Activated naive CD4-positive, alpha-beta T cell treated with anti-CD3 and anti-CD28 coated beads for 36 hours (primary cell): ENCODE measurements around the gene EMC6. TPM values are rescaled to one million over a fixed set of nuclear protein-coding genes. Genes with fewer than 3 reads are reported as not detected.

ENCODE experiments used
- CTCF ChIA-PET: fragments of 350-600 bp; sonication (Branson Sonifier 250); formaldehyde crosslinking; loops from one replicate; lab custom pipeline; 2021; ENCODE audit warnings: antibody characterized with exemption; lab: Charles Lee
- DNase-seq: peaks from one replicate; pipeline ENCODE4 v3.0.0-alpha.2; 2020
- H3K27ac Mint-ChIP-seq: one replicate; pipeline ENCODE4 v1.8.0; 2021; ENCODE audit warnings: mild to moderate bottlenecking, mixed read lengths
- H3K27me3 Mint-ChIP-seq: one replicate; pipeline ENCODE4 v1.8.0; 2021; ENCODE audit warnings: low read depth, mixed read lengths
- H3K36me3 Mint-ChIP-seq: one replicate; pipeline ENCODE4 v1.8.0; 2021; ENCODE audit warnings: low read depth, mixed read lengths
- H3K4me1 Mint-ChIP-seq: one replicate; pipeline ENCODE4 v1.8.0; 2021; ENCODE audit warnings: low read depth, mixed read lengths
- H3K4me3 Mint-ChIP-seq: one replicate; pipeline ENCODE4 v1.8.0; 2021; ENCODE audit warnings: mild to moderate bottlenecking, moderate library complexity, mixed read lengths
- H3K9me3 Mint-ChIP-seq: one replicate; pipeline ENCODE4 v1.8.0; 2021; ENCODE audit warnings: mixed read lengths
- intact Hi-C: fragments of 100-400 bp; cut with micrococcal nuclease; formaldehyde crosslinking; loops from one replicate; pipeline ENCODE4 v1.15.1; 2023
- total RNA-seq, 2 experiments: library from RNA; stranded (reverse); gene quantifications; one replicate each; pipeline ENCODE4 v1.2.3, GENCODE V29; 2021

EMC6 gene
- total RNA-seq, 2 experiments from 2014 or later = 41.8 to 44.0 TPM

DNA sequence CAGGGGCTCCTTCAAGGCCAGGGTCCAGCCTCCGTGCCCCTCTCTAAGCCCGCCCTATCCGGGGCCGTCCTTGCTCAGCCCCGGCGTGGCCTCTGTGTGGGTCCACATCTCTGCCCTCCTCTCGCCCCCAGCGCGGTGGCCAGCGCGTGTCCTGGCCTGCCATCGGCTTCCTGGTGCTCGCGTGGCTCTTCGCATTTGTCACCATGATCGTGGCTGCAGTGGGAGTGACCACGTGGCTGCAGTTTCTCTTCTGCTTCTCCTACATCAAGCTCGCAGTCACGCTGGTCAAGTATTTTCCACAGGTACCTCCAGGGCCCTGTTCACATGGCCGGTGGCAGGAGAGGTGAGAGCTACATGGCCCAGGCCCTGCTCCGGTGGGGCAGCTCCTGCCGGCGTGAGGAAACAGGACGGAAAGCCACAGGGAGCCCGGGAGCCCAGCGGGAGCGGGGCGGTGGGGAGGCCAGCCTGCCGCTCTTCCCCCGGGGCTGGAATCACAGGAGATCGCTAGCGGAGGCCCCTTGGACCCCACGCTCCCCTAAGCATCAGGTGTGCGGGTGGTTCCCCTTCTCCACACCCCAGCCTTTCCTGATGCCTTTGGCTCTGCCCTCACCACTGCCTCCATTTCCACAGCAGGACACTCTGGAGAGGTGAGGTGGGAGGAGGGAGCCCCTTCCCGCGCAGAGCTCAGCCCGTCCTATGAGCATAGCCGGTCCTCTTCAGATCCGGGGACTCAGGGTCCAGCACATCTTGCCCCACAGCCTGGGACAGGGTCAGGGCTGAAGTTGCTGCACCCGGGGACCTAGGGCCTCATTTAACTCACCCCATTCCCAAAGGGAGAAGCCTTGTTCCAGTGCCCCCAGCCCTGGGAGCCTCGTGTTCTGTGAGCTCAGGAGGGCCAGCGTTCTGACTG lies 10.5 kb upstream of the EMC6 start:
- intact Hi-C loops = no loop called here

DNA sequence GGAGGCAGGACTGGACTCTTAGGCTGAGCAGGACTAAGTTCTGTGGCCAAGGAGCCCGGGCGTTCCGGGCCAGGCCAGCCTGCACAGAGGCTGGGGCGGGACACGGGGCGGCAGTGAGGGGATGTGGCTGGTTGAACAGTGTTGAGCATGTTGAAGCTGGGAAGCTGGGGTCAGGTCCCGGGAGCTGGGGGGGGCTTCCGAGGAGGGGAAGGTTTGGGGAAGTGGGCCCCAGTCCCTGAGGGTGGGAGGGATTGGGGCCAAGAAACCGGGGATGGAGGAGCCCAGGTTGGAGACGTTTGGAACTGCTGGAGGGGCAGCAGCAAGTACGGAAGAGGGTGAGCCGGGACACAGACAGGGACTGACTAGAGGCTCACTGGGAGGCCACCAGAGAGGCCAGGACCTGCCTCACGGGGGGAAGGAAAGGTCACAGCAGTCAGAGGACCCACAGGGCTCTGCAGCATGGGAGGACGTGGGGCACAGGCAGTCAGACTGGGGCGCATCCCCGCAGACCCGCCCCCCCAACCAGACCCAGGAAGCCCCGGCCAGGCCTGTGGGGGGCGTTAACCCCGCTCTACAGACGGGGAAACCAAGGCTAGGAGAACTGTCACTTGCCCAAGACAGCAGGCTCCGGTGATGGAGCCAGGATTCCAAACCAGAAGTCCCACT lies 9.7 kb upstream of the EMC6 start:
- Mint-ChIP-seq H3K4me1 (no peaks in the 10 kb centered on the region), H3K36me3 (no peaks in the 10 kb centered on the region), H3K27me3 (no peaks in the 10 kb centered on the region), H3K4me3 (no peak overlapping the region), H3K9me3 (no peaks in the 10 kb centered on the region), H3K27ac (no peak overlapping the region)
- CTCF ChIA-PET = interaction anchor here (1.2 kb wide), 1 partner anchor 10 kb away, joined by 4 read pairs; no protein-coding TSS in a partner anchor
- no peak for DNase-seq
- intact Hi-C loops = no loop called here

More for the DNA sequence above, 10.5 kb upstream of the EMC6 start:
- DNase-seq = no peak
- Mint-ChIP-seq H3K4me3 (no peak overlapping the region), H3K9me3 (no peaks in the 10 kb centered on the region), H3K27ac (no peak overlapping the region), H3K36me3 (no peaks in the 10 kb centered on the region), H3K4me1 (no peaks in the 10 kb centered on the region), H3K27me3 (no peaks in the 10 kb centered on the region)
- CTCF ChIA-PET = interaction anchor here (0.5 kb wide), 1 partner anchor 288 kb away, joined by 4 read pairs; no protein-coding TSS in a partner anchor

DNA sequence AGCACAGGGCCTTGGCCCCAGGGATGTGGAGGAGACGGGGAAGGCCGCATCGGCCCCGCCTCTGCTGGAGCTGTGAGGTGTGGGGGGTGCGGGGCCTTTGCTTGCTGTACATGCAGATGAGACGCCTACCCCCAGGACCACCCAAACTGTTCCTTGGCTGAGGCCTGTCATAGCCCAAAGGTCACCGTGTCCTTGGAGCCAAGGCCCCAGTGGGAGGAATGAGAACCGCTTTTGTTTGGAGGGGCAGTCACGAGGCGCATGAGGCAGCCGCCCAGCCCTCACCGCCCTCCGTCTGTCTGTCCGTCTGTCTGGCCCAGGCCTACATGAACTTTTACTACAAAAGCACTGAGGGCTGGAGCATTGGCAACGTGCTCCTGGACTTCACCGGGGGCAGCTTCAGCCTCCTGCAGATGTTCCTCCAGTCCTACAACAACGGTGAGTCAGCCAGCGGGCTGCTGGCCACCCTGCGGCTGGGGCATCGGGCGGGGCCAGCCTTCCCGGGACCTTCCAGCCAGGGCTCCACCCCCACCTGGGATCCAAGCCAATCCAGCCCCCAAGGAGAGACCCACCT lies 9.0 kb upstream of the EMC6 start:
- Mint-ChIP-seq H3K27ac (no peak overlapping the region), H3K9me3 (no peaks in the 10 kb centered on the region), H3K4me1 (no peaks in the 10 kb centered on the region), H3K36me3 (no peaks in the 10 kb centered on the region), H3K4me3 (no peak overlapping the region), H3K27me3 (no peaks in the 10 kb centered on the region)
- intact Hi-C loops = no loop called here
- CTCF ChIA-PET = interaction anchor here (1.2 kb wide), 1 partner anchor 10 kb away, joined by 4 read pairs; no protein-coding TSS in a partner anchor
- no peak for DNase-seq

DNA sequence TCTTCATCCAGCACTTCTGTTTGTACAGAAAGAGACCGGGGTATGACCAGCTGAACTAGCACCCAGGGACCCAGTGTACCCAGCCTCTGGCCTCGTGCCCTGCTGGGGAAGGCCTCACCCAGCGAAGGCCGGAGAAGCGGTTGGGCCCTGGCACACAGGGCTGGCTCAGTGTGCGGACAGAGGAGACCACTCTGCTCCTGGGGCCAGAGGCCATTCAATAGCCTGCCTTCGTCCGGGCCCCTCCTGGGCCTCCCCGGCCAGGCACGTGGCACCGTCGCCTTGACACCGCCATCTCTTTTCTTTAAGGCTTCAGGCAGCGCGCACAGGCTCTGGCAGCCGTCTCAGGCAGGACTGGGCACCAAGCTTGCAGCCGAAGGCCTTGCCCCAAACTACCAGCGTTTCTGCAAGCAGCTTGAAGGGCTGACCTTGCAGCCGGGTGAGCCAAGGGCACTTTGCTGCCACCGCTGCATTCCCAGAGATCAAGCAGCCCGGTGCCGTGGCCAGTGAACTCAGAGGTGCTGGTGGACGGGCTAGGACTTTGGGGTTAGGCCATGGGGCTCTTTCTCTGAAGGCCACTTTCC lies 8.2 kb upstream of the EMC6 start:
- intact Hi-C loops = no loop called here
- H3K27me3 Mint-ChIP-seq = no peaks in the 10 kb centered on the region
- no peak for DNase-seq
- H3K4me3 Mint-ChIP-seq = no peak overlapping the region
- no peak overlapping the region for H3K27ac Mint-ChIP-seq
- no peaks in the 10 kb centered on the region for H3K9me3 Mint-ChIP-seq
- no peaks in the 10 kb centered on the region for H3K4me1 Mint-ChIP-seq
- CTCF ChIA-PET = interaction anchor here (1.2 kb wide), 1 partner anchor 11 kb away, joined by 4 read pairs; no protein-coding TSS in a partner anchor
- no peaks in the 10 kb centered on the region for H3K36me3 Mint-ChIP-seq

DNA sequence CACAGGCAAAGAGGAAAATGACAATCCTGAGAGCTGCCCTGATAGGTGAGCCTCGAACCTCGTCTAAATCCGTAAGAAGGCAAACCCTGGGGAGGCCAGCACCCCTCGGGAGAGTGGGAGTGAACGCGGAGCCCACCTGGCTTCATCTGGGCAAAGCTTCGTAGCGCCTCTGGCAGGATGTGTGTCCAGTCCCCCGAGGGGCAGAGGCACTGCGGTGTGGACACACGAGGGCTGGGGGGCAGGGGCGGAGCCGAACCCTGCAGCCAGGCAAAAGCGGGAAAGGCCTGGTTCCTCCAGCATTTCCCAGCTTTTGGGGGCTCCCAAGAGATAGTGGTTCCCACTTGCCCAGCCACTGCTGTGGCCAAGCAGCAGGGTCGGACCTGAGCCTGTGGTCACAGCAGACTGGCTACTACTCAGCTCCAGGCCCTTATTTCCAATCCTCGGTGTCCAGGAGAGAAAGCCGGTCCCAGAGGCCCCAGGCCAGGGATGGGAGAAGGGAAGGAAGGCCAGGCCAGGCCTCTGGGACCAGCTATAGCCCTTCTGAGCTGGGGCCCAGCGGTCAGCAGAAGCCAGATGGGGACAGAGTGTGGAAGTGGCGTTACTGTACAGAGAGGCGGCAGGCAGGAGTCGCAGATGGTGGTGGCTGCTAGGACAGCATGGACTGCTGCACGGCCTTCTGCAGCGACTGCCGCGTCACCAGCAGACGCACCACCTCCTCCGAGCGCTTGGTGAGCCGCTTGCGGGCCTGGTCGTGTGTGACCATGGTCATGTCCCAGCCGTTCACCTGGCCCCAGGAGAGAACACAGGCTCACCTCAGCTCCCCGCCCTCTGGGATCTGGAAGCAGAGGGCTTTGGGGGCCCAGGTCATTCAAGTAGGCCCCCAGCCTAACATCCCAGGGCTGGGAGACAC lies 5.3 kb upstream of the EMC6 start:
- H3K9me3 Mint-ChIP-seq = no peaks in the 10 kb centered on the region
- H3K4me1 Mint-ChIP-seq = peaks cover 2% of the 10 kb centered on the region
- CTCF ChIA-PET = interaction anchor here (1.2 kb wide), 1 partner anchor 16 kb away, joined by 4 read pairs; no protein-coding TSS in a partner anchor
- no peak overlapping the region for H3K27ac Mint-ChIP-seq
- DNase-seq = no peak
- H3K27me3 Mint-ChIP-seq = no peaks in the 10 kb centered on the region
- no peak overlapping the region for H3K4me3 Mint-ChIP-seq
- H3K36me3 Mint-ChIP-seq = no peaks in the 10 kb centered on the region
- intact Hi-C loops = no loop called here

DNA sequence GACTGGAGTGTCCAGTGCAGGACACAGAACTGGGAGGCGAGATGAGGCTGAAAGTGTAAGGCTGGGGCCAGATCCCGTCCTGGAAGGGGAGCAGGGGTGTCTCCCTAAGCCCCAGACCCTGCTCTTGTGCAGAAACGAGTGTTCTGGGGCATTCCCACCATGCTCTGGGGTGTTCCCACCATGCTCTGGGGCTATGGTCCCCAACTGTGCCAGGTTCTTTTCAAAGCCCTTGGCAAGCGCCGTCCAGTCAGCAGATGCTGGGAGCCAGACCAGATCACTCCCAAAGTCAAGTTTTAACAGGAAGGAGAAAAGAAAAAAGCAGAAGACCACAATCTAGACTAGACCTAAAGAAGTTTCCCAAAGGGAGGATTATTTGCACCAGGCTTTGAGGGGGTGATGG lies 2.8 kb upstream of the EMC6 start:
- intact Hi-C loops = loop anchor here (5.0 kb wide), 1 partner anchor 1074 kb away; the partner anchor contains the start of gene PAFAH1B1
- peak overlapping the region; percentile 16 for H3K4me3 Mint-ChIP-seq
- DNase-seq = no peak
- H3K9me3 Mint-ChIP-seq = no peaks in the 10 kb centered on the region
- H3K4me1 Mint-ChIP-seq = peaks cover 13% of the 10 kb centered on the region
- H3K36me3 Mint-ChIP-seq = peaks cover 5% of the 10 kb centered on the region
- H3K27me3 Mint-ChIP-seq = no peaks in the 10 kb centered on the region
- no peak overlapping the region for H3K27ac Mint-ChIP-seq
- CTCF ChIA-PET = no interaction called here

DNA sequence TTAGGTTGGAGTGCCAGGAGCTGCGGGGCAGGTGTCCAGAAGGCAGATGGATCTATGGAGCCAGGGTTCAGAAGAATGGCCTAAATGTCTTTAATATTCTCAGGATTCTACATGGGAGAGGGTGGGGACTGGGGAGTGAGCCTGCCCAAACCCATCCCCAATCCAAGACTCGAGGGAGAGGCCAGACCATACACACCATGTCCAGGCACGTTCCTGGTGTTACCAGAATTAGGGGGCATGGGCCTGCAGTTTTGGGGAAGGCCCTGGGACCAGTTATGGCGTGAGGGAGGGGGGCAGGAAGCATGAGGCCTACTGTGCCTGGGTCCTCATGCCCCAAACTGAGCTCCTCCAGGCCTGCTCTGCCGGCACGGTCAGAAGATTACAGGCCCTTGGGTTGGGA lies 2.1 kb upstream of the EMC6 start:
- H3K9me3 Mint-ChIP-seq = no peaks in the 10 kb centered on the region
- DNase-seq = no peak
- peaks cover 14% of the 10 kb centered on the region for H3K4me1 Mint-ChIP-seq
- H3K36me3 Mint-ChIP-seq = peaks cover 5% of the 10 kb centered on the region
- intact Hi-C loops = loop anchor here (5.0 kb wide), 1 partner anchor 1074 kb away; the partner anchor contains the start of gene PAFAH1B1
- CTCF ChIA-PET = no interaction called here
- peak overlapping the region; percentile 16 for H3K4me3 Mint-ChIP-seq
- H3K27me3 Mint-ChIP-seq = no peaks in the 10 kb centered on the region
- H3K27ac Mint-ChIP-seq = no peak overlapping the region

DNA sequence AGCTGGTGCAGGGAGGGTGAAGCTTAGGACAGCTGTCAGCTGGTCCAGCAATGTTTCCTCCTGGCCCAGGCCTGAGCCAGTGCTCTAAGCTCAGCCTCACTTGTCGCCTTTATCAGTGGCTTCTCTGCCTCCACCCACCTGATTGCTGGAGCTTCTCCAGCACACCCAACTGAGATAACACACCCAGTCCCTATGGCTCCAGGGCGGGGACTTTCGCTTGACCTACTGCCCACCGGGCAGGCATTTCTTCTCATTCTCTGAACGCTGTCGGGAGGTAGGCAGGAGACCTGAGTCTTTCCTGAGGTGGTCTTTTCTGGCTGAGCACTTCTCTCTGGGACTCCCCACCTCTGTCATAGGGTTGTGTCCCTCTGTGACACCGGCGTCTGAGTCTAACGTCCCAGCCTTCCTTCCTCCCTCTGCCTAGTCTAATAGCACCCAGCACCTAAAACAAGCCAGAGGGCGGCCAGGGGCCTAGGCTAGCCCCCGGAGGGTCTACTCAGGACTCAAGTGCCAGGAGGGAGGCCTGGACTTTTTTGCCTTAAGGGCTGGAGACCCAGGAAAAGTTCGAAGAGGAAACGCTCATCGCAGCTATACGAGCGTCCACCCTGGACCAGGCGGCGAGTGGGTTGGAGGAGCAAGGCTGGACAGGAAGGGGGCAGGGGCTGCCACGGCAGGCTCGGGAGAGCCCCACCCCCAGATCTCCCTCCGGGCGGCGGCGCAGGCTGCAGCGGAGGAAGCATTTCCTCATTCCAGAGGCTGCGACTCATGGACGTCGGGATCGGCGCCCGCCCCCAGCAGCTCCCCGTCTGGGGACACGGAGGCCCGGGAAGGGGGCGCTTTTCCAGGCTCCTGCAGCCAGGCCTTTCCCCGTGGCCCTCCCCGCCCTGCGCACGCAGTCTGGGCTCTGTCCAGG lies 990 bp upstream of the EMC6 start:
- Mint-ChIP-seq H3K27me3 (no peaks in the 10 kb centered on the region), H3K4me3 (peak overlapping the region; percentile 93), H3K36me3 (peaks cover 5% of the 10 kb centered on the region), H3K4me1 (peaks cover 14% of the 10 kb centered on the region), H3K9me3 (no peaks in the 10 kb centered on the region), H3K27ac (no peak overlapping the region)
- peak; percentile 14 for DNase-seq
- CTCF ChIA-PET = interaction anchor here (1.0 kb wide), 1 partner anchor 70 kb away, joined by 4 read pairs; no protein-coding TSS in a partner anchor
- intact Hi-C loops = loop anchor here (1.0 to 5.0 kb wide), 6 partner anchors 31 to 1075 kb away; partner anchors contain the start of genes CTNS, HASPIN, NCBP3 and PAFAH1B1

DNA sequence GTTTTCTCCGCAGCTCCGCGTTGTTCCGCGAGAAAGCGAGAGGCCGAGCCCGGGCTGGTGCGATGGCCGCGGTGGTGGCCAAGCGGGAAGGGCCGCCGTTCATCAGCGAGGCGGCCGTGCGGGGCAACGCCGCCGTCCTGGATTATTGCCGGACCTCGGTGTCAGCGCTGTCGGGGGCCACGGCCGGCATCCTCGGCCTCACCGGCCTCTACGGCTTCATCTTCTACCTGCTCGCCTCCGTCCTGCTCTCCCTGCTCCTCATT lies 404 bp downstream of the EMC6 start:
- CTCF ChIA-PET = no interaction called here
- intact Hi-C loops = loop anchor here (2.0 to 5.0 kb wide), 2 partner anchors 54 to 1077 kb away; partner anchors contain the start of genes HASPIN and PAFAH1B1

DNA sequence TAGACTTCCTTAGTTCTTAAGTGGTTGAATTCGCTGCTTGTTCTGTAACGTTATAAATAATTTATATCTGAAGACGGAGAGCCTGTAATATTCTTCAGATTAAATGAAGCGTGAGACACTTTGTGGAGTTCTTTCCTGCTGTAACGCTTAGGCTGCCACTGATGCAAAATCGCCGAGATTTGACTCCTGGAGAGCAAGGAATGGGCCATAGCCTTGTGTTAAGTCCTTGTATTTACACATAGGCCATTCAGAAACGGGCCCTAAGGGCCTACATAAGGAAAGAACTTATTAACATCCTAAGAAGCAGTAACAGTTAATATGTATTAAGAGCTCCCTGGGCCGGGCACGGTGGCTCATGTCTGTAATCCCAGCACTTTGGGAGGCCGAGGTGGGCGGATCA lies 936 bp downstream of the EMC6 start:
- Mint-ChIP-seq H3K27ac (peak overlapping the region; percentile 79), H3K9me3 (no peaks in the 10 kb centered on the region), H3K4me1 (peaks cover 14% of the 10 kb centered on the region), H3K4me3 (peak overlapping the region; percentile 93), H3K36me3 (peaks cover 5% of the 10 kb centered on the region), H3K27me3 (no peaks in the 10 kb centered on the region)
- CTCF ChIA-PET = no interaction called here
- no peak for DNase-seq
- intact Hi-C loops = loop anchor here (2.0 to 5.0 kb wide), 2 partner anchors 53 to 1077 kb away; partner anchors contain the start of genes HASPIN and PAFAH1B1

More for the DNA sequence above, 404 bp downstream of the EMC6 start:
- DNase-seq = no peak
- Mint-ChIP-seq H3K9me3 (no peaks in the 10 kb centered on the region), H3K27ac (peak overlapping the region; percentile 79), H3K27me3 (no peaks in the 10 kb centered on the region), H3K4me3 (peak overlapping the region; percentile 93), H3K36me3 (peaks cover 5% of the 10 kb centered on the region), H3K4me1 (peaks cover 14% of the 10 kb centered on the region)
